HG02610 (cell line): ENCODE measurements around the gene TAF1B.

Experiments
- ATAC-seq: cut with Tn5 transposase; IDR thresholded peaks from one replicate; pipeline ENCODE4 v1.9.1; 2021; ENCODE audit warnings: mild to moderate bottlenecking, moderate library complexity; ENCODE audit not compliant: unreplicated experiment

TAF1B gene

DNA sequence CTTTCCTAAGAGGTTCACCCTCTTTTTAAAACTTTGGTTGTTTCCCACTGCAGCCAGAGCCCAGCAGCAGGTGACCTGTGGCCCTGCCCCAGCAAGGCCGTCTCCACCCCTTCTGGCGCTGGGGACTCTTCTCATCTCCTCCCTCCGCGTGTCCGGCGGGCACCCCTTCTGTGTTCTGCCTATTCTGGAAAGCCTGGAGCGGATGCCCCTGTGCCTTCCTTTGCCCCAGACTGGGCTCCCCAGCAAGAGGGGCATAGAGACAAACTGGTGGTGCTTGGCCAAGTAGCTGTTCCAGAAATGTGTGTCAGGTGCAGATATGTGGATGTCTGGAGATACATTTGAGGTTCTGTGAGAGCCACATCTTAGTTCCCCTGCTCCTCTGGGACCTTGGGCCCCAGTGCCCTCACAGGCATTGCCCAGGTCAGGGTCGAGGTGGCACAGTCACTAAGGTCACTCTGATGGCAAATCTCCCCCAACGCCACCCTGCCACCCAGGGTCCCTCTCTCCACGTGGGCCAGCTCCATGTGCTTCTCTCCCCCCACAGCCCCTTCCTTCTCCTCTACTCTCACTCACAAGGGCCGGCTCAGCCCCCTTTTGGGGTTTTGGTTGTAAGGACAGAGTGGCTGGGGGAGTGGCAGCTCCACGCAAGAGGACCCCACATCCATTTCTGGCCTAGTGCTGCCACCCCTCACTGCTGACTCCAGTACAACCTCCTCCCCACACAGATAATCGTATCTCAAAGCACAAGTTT, 35.5 kb upstream of the TAF1B start:
- no peak for ATAC-seq

DNA sequence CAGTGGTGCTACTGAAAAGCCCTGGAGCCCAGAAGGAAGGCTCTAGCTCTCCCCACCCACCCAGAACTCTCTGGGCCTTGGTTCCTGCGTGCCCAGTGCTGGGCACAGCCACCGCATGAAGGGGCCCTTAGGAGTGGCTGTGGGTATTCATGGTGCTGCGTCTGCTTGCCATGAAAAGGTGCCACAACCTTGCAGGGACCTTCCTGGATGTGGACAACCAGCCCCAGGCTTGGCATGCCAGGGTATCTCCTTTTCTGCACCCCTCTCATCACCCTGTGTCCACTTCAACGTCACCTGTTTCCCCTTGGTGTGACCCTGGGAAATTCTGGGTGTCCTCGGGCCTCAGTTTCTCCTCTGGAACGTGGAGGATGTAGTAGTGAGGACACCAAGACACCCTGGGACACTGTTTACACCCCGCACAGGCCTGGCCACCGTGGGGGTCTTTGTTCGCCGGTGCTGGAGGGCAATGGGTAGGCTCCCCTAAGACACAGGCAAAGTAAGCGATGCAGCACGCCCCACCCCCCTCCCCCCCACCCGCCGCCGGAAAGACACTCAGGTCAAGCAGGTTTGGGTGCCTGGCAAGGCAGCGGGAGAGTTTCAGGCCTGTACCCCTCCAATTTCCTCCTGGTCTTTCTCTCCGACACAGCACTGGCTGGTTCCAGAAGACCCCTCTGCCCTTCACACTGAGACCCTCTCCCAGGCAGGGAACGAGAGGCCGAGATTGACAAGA, 34.8 kb upstream of the TAF1B start:
- ATAC-seq: no peak

DNA sequence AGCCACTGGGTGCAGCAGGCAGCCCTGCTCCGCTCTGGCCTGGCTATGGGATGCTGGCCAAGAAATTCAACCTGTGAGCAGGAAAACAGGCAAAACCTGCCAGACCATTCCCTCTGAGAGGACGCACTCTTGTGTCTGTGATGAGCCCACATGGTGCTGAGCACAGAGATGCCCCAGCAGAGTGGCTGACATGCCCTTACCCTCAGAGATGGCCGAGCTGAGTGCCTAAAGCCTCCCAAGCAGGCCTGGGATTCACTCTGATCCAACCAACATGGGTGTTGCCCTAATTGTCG, 34.3 kb upstream of the TAF1B start:
- ATAC-seq: no peak

DNA sequence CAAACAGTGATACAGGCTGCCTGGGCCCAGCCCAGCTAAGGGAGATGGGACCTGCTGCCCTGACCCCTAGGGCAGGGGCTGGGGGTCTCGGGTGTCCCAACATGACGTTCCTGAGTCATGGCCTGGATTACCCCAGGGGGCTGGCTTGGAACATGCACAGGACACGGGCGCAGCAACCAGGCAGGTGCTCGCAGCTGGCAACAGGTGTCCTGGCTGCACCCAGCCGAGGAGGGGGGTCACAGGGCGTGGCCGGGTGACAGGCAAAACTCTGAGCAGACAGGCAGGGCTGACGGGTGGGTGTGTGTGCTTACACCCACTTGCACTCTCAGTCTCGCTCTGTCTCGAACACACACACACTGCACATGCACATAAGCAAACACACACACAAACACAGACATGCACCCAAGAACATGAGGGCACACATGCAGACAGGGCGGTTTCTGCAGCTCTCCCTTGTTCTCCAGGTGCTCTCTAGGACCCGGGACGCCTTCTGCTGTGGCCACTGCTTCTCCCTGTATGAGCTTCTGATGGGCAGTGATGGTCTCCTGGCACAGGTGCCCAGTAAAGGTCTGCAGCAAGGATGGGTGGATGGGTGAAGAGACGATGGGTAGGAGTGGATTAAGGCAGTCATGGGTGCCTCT, 33.7 kb upstream of the TAF1B start:
- no peak for ATAC-seq

DNA sequence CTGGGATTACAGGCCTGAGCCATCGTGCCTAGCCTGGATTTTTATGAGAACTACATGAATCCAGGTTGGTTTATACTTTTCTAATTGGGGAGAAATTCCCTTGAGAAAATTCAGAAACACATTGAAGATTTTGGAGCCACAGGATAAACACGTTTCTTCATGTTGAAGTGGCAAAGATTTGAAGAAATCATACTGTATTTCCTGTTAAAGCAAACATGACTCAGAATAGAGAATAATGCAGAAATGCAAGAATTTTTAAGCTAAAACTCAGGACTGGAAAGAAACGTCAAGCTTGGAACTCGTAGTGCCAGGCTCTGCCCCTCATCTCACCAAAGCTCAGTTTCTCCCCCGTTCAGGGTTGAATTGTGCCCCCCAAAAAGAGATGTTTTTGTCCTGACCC, 32.1 kb upstream of the TAF1B start:
- ATAC-seq: no peak

DNA sequence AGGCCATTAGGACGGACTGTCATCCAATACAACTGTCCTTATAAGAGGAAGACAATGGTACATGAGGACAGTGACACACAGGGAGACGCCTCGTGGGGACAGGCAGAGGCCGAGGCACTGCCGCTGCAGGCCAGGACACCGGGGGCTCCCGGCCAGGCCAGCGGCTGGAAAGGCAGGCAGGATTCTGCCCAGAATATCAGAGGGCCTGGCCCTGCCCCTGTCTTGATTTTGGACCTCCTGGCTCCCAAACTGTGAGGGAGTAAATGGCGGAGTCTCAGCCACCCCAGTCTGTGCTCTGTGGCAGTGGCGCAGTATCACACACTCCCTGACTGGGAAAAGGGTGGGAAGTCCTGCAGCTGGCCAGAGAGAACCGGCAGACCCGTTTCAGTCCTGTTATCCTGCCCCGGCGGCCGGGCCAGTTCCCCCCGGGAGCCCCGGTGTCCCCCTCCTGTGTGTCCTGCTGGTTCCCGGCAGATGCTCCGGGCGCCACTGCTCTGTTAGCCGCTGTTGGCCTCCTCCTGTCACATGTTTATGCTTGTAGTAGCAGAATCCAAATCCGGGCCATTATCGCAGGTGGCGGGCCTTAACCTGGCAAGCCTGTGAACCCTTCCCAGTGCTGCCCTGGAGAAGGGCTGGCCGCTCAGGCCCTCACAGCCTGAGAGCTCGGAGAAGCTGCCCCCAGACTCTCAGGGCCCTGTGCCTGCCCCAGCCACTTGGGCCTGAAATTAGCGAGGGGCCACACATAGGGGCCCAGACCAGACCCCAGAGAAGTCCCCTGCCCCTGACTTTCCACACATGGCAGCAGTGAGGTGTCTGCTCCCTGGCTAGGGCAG, 31.4 kb upstream of the TAF1B start:
- ATAC-seq: no peak

DNA sequence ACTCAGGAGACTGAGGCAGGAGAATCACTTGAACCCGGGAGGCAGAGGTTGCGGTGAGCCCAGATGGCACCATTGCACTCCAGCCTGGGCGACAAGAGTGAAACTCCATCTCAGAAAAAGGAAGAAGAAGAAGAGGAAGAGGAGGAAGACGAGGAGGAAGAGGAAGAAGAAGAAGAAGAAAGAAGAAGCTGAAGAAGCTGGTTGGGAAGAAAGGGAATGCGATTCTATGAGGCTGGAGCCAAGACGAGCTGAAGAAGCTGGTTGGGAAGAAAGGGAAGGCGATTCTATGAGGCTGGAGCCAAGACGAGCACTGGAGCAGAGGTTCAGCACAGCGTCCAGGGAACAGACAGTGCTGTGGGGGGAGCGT, 30.3 kb upstream of the TAF1B start:
- ATAC-seq: no peak

DNA sequence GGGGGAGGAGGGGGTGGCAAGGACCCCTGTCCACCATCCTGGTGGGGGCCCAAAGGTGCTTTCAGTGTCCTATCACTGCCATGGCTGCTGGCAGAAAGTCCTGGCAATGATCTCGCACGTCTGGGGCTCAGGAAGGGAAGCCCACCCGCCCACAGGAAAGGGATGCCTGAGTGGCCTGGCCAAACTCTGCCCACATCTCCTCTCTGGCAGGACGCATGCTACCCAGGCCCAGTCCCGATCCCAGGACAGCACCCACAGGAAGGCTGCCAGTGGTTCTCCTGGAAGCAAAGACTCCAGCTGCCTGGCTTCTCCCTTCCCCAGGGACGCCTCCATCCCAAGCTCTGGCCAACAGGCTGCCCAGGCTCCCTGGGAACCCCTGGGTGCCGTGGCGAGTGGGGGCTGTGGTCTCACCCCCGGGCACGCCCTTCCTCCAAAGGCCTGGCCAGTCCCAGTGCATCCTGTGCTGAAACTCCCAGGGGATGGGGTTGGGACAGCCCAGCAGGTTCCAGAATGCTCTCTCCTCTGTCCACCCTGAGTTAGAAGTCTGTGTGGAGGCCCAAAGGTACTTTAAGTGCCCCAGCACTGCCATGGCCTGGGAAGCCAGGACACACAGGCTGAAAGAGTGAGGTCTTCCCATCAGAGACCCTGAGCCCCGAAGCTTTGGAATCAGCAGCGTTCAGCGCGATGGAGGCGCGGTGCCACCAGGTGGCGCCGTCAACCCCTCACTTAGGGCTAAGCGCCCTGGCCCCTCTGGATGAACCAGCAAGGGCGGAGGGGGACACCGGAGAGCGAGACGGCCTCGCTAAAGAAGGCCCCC, 29.8 kb upstream of the TAF1B start:
- no peak for ATAC-seq

DNA sequence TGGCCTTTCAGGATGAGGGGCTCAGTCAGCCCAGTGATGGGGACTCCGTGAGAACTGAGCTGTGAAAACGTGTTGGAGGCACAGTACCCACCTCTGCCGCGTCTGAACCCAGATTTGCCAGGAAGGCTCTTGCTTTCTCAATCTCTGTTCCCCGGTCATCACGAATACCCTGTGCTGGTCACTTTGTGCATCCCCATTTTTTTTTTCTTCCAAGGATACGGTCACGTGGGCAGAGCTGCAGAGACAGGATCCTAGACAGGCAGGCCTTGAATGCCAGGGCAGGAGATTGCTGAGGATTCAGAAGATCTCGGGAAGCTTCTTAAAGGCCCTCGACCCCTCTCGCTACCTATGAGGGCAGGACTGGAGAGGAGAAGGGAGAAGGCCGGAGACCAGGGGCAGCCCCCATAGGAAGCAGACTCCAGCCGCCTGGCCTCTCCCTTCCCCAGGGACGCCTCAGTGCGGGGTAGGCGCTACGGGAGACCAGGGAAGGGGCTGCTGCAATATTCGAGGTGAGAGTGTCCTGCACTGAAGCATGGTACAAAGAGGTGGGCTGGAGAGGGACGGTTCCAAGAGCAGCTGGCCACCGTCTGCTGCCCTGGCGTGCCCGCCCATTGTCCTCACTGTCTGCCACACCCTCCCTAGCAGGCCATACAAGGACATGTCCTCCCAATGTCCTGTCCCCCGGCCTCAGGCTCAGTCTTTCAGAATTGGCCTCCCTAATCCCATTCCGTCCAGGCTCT, 29.0 kb upstream of the TAF1B start:
- ATAC-seq: no peak

DNA sequence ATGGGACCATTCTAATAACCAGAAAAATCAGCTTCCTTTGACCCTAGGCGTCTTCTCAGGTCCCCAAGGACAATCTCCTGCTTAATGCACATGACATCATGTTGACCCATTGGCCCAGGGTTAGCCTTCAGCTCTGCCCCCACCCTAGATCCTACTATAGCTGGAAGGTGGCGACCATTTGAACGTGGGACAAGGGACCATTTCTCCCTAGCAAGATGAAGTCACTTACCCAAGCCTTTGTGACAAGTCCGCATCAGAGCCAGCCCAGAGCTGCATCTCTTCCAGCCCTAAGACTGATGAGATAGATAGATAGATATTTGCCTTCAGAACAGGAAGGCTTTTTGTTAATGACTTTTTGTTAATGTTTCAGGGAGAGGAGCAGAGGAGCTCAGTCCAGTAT, 28.2 kb upstream of the TAF1B start:
- no peak for ATAC-seq

DNA sequence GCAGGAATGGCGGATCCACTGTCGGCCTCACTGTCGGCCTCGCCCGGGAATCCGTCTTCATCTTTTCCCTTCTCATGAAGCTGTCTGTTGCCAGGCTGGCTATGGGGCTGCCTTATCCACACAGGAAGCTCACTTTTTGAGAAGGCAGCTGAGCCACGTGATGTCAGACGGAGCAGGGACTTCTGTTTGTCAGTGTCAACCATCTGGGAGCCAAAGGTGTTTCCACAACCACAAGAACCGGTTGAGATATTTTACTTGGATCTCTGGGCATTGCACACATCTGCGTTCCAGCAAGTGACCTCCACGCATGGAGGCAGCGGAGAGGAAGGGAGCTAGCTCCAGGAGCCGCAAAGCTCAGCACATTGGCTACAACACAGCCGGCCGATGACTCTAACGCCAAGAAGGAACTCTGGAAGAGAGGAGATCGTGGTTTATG, 27.4 kb upstream of the TAF1B start:
- ATAC-seq: no peak

DNA sequence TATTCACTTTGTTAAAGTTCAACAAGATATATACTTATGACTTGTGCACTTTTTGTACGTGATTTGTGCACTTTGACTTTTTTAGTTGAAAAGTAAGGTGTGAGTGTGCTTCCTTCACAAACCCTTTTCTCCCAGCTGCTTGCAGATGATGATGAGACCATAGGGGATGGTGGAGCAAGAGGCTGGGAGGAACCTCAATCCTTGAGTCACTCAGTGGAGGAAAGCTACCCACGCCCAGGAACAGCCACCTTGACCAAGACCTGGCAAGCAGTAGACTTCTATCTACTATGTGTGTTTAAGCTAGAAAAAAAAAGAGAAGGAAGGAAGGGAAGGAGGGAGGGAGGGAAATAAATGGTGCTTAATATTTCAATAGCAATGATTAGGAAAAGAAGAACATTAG, 25.2 kb upstream of the TAF1B start:
- no peak for ATAC-seq

DNA sequence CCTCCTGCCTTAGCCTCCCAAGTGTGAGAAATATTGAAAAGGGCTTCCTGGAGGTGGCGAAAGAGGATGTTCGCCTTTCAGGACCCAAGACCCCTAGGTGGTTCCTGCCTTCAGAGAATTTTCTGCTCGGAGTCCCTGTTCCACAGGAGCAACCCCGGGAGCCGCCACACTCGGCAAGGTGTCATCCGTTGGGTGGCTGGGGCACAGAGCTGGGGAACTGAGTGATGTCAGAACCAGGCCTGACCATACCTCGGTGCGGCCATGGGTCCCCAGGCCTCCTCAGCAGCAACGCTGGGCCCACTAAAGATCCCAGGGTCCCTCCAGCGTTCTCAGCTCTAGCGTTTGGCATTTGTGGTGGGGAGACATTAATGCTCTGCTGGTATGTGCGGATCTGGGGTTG, 23.7 kb upstream of the TAF1B start:
- ATAC-seq: no peak

DNA sequence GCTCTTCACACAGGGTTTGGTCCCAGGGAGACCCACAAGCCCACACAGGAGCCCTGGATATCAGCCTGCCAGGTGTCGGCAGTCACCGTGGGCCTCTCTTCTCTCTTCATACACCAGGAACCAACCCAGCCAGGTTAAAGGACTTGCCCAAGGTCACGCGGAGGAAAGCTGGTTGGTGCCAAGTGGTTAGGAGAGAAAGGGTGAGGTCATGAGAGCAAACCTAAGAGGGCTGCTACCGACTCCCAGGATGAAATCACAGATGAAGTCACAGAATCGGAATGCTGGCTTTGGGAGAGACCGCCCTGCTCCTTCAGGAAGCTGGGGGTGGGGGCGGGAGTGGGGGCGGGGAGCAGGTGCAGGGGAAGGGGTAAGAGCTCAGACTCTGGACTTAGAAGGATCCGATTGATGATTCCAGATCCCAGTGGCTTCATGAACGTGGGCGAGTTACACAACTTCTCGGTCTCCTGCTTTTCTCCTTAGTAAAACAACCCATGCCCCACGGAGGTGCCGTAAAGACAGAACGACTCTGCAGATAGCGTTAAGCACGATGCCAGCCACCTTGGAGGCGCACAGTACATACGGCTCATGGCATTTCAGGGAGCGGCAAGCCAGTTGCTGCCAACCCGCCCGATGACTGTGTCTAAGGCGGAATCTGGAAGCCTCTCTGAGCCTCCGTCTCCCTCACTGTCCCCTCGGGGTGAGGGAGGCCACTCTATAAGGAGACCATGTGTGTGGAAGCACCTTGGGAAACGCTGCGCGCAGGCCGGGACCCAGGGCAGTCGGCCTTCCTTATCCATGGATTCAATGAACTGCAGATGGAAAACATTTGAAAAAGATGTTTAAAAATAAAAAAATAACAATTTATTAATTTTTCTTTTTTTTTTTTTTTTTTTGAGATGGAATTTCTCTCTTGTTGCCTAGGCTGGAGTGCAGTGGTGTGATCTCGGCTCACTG, 23.0 kb upstream of the TAF1B start:
- ATAC-seq: no peak

DNA sequence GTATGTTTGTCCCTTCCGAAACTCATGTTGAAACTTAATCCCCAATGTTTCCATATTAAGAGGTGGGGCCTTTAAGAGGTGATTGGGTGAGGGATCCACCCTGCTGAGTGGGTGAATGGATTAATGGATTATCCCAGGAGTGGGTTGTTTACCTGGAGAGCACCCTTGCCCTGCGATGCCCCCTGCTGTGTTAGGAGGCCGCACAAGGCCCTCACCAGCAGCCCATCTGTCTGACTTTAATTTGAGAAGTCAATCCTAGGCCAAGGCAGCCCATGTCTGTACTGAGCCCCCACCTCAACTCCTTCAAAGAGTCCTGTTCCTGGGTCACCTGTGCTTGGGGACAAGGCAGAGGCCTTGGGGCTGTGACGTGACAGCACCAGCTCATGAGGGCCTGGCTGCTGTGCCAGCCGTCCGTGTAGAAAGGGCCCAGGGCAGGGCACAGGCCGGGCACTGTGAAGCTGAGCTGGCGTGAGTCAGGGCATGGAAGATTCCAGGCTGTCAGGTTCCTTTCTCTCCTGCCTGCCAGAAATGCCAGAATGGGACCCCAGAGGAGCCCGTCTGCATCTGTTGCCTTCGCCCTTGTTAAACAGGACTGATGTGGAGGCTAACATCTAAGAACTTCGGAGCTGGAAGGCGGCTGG, 21.3 kb upstream of the TAF1B start:
- no peak for ATAC-seq

DNA sequence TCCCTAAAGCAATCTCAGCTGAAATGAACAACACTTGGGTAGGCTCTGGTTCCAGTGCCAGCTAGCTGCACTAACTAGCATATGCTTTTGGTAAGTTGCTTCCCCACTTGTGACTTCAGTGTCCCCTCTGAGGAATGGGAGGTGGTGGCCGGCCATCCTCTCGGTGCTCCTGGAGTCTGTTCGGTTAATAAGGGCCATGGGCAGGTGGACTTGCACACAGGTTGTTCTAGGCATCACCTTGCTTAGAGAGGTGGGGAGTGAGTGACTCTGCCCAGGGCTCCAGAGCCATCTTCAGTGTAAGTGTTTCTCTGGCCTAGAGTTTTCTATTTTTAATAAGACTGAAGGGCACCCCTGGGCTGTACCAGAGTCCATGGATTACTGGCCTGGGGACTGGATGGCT, 18.8 kb upstream of the TAF1B start:
- ATAC-seq: no peak

DNA sequence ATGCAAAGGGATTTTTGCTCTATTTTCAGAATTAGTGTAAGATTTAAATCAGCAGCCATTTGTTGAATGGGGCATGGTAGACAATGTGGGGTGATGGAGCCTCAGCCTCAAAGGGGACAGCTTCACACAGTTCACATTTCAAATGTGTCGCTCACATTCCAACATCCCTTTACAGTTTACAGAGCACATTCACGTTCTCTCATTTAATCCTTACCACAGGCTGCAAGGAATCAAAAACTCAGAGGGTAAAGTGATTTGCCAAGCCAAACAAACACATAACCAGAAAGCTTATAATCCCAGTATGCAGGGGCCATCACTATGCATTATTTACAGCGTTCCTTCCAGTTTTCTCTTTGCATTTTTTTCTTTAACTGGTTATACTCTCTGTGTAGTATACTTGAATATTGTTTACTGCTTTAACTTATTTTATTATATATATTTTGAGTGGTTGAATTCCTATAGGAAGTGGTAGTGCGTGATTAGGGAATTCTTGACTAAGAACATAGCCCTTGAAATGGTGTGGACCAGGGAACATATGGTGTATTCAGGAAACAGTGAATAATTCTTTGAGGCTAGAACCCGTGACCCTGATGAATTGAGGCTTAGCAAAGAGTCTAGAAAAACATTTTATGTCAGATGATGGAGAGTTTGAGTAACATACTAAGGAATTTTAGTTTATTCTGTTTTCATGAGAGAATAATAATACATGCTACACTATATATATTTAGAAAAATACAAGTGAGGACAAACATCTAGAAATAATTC, 18.1 kb upstream of the TAF1B start:
- no peak for ATAC-seq

DNA sequence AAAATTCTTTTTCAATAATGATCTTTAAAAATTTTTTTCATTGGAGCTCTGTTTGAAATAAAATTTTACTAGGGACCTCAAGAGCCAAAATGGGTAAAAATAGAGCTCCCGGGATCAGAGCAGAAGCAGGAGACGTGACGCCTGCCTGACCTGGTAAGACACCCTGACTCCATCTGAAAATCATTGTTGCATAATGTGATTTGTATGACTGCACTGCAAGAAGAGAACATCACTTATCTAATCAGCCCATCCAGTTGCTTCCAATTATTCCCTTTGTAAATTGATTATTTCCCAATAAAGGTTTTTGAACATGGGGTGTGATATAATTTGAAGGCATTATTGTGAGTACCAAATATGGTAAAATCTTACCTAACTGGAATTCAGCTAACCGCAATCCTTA, 17.1 kb upstream of the TAF1B start:
- ATAC-seq: no peak
